HepG2 (cell line): ENCODE measurements around the gene TSGA10IP. TPM values are rescaled to one million over a fixed set of nuclear protein-coding genes. Genes with fewer than 3 reads are reported as not detected.

Source experiments
- ATAC-seq: fragments of 200-7000 bp; cut with Tn5 transposase; 3 replicates; pipeline ENCODE4 v1.9.1; 2020; ENCODE audit warnings: mild to moderate bottlenecking, moderate library complexity
- BruUV-seq: library from RNA; stranded (reverse); fragments of 400-500 nt; replicated peaks from 2 replicates; lab custom pipeline; 2021; lab: Mats Ljungman, UMichigan
- CTCF ChIA-PET: fragments of 300-600 bp; formaldehyde crosslinking; extraction: SDS; loops from one replicate; lab custom pipeline; 2021; ENCODE audit warnings: low total read pairs, inconsistent platforms, low intra/inter-chr PET ratio; lab: Yijun Ruan, JAX
- POLR2A ChIA-PET: fragments of 350-600 bp; sonication (Branson Sonifier 250); formaldehyde crosslinking; loops from one replicate; lab custom pipeline; 2020; ENCODE audit warnings: antibody characterized with exemption, inconsistent platforms; lab: Yijun Ruan, JAX
- DNase-seq: peaks from one replicate; pipeline ENCODE4 v3.0.0-alpha.2; 2015; ENCODE audit warnings: low spot score
- FAIRE-seq: peaks from 3 replicates; lab custom pipeline; 2011; peaks lifted over from hg19 to GRCh38; lab: Jason Lieb, UNC
- H2AFZ ChIP-seq: one replicate; pipeline ENCODE4 v1.6.1; 2011; ENCODE audit warnings: low read length, inconsistent platforms
- H3K27ac ChIP-seq: fragments of 300-600 bp; 3 replicates; pipeline ENCODE4 v1.8.0; 2011; ENCODE audit warnings: mixed run types, mild to moderate bottlenecking, mixed read lengths, low read length, inconsistent platforms; ENCODE audit not compliant: insufficient read depth; ENCODE audit errors: extremely low read length
- H3K27me3 ChIP-seq, 2 experiments: fragments of 200-600 bp in 1 of 2; 2 replicates in 1 of 2; 3 replicates in 1 of 2; pipeline versions ENCODE4 v1.6.0 to v1.8.0; 2011; ENCODE audit warnings: low read length in 2 of 2, mild to moderate bottlenecking in 2 of 2, moderate library complexity in 2 of 2, inconsistent platforms in 1 of 2; ENCODE audit not compliant: insufficient read depth in 2 of 2, control insufficient read depth in 1 of 2
- H3K36me3 ChIP-seq, 2 experiments: fragments of 200-600 bp in 1 of 2; replicated peaks in 1 of 2; 2 replicates in 1 of 2; 3 replicates in 1 of 2; pipeline versions ENCODE4 v1.5.1 to v1.8.0; 2011; ENCODE audit warnings: low read length in 2 of 2, inconsistent platforms in 1 of 2; ENCODE audit not compliant: insufficient read depth in 2 of 2, control insufficient read depth in 1 of 2
- H3K4me1 ChIP-seq: 2 replicates; pipeline ENCODE4 v1.5.1; 2012; ENCODE audit warnings: low read length, inconsistent platforms; ENCODE audit not compliant: insufficient read depth
- H3K4me2 ChIP-seq: 2 replicates; pipeline ENCODE4 v1.6.0; 2011; ENCODE audit warnings: low read depth, low read length, inconsistent platforms
- H3K4me3 ChIP-seq, 3 experiments: fragments of 200-600 bp in 1 of 3; sonication (generic), shearing (Covaris generic) in 1 of 3; replicated peaks in 1 of 3; 2 replicates each; pipeline ENCODE4 v1.5.1; 2011 to 2016; ENCODE audit warnings: low read length in 3 of 3, inconsistent platforms in 2 of 3, low read depth in 2 of 3, mild to moderate bottlenecking in 2 of 3, control low read depth in 1 of 3, mixed read lengths in 1 of 3; ENCODE audit not compliant: insufficient read depth in 1 of 3
- H3K79me2 ChIP-seq: one replicate; pipeline ENCODE4 v1.6.1; 2011; ENCODE audit warnings: low read length, inconsistent platforms; ENCODE audit not compliant: insufficient read depth
- H3K9ac ChIP-seq: 2 replicates; pipeline ENCODE4 v1.6.0; 2011; ENCODE audit warnings: mild to moderate bottlenecking, low read depth, low read length, inconsistent platforms; ENCODE audit not compliant: insufficient read depth
- H3K9me3 ChIP-seq: 2 replicates; pipeline ENCODE4 v1.5.1; 2012; ENCODE audit warnings: mild to moderate bottlenecking, low read length
- H4K20me1 ChIP-seq: 2 replicates; pipeline ENCODE4 v1.6.0; 2011; ENCODE audit warnings: inconsistent platforms, mild to moderate bottlenecking, low read length, moderate library complexity; ENCODE audit not compliant: insufficient read depth
- AGO2 ChIP-seq: fragments of 200-400 bp; formaldehyde crosslinking; optimal IDR thresholded peaks from 2 replicates; pipeline ENCODE3; 2017; ENCODE audit warnings: mild to moderate bottlenecking, low read depth, low read length, moderate library complexity
- ATF6 ChIP-seq: sonication (generic); formaldehyde crosslinking; conservative IDR thresholded peaks from 2 replicates; pipeline ENCODE4 v1.4.0; 2020; ENCODE audit warnings: missing genetic modification reagents
- CC2D1A ChIP-seq: sonication (generic); formaldehyde crosslinking; IDR thresholded peaks from 2 replicates; pipeline ENCODE4 v1.8.1; 2023; ENCODE audit warnings: mild to moderate bottlenecking, missing genetic modification reagents
- DNMT3B ChIP-seq: conservative IDR thresholded peaks from 2 replicates; pipeline ENCODE4 v1.6.1; 2016; ENCODE audit warnings: missing biosample characterization, control low read depth
- E2F5 ChIP-seq: sonication (generic); formaldehyde crosslinking; conservative IDR thresholded peaks from 2 replicates; pipeline ENCODE4 v1.4.0; 2020; ENCODE audit warnings: missing genetic modification reagents
- GATAD2A ChIP-seq: IDR thresholded peaks from 2 replicates; pipeline ENCODE4 v1.6.1; 2016
- GTF3A ChIP-seq: sonication (generic); formaldehyde crosslinking; conservative IDR thresholded peaks from 2 replicates; pipeline ENCODE4 v1.4.0; 2020; ENCODE audit warnings: mild to moderate bottlenecking, missing genetic modification reagents
- JUNB ChIP-seq: sonication (generic); formaldehyde crosslinking; IDR thresholded peaks from 2 replicates; pipeline ENCODE4 v1.8.0; 2022; ENCODE audit warnings: missing genetic modification reagents, mild to moderate bottlenecking, borderline replicate concordance
- NFIB ChIP-seq: sonication (generic); formaldehyde crosslinking; IDR thresholded peaks from 2 replicates; pipeline ENCODE4 v1.9.0; 2021; ENCODE audit warnings: missing genetic modification reagents, mild to moderate bottlenecking, borderline replicate concordance
- NFKB2 ChIP-seq: sonication (generic); formaldehyde crosslinking; IDR thresholded peaks from 2 replicates; pipeline ENCODE4 v1.4.0; 2020; ENCODE audit warnings: missing genetic modification reagents, borderline replicate concordance
- NR2C2 ChIP-seq: sonication (generic); formaldehyde crosslinking; IDR thresholded peaks from 2 replicates; pipeline ENCODE4 v1.4.0; 2020; ENCODE audit warnings: missing genetic modification reagents, mild to moderate bottlenecking, moderate library complexity, borderline replicate concordance
- ZBTB42 ChIP-seq: sonication (generic); formaldehyde crosslinking; IDR thresholded peaks from 2 replicates; pipeline ENCODE4 v1.5.0; 2020; ENCODE audit warnings: mild to moderate bottlenecking, missing genetic modification reagents
- ZNF343 ChIP-seq: sonication (generic); formaldehyde crosslinking; IDR thresholded peaks from 2 replicates; pipeline ENCODE4 v1.4.0; 2020; ENCODE audit warnings: mild to moderate bottlenecking, missing genetic modification reagents
- ZNF446 ChIP-seq: sonication (generic); formaldehyde crosslinking; IDR thresholded peaks from 2 replicates; pipeline ENCODE4 v1.5.0; 2020; ENCODE audit warnings: mild to moderate bottlenecking, missing genetic modification reagents
- WGBS: methylation state at CpG from one replicate; pipeline ENCODE4 v1.1.6; 2017; ENCODE audit warnings: low lambda C conversion rate; 5-methylcytosine and 5-hydroxymethylcytosine counted together
- in situ Hi-C: cut with HindIII; loops from 2 replicates; pipeline ENCODE4 v1.10.0; 2017; ENCODE audit warnings: low pct_unique_long_range_greater_than_20kb; ENCODE audit not compliant: extremely low pct_ligation_motif_present
- intact Hi-C: fragments of 100-400 bp; cut with micrococcal nuclease; formaldehyde crosslinking; loops from one replicate; pipeline ENCODE4 v1.10.0; 2022; ENCODE audit not compliant: unreplicated experiment
- polyA plus RNA-seq, 8 experiments: library from polyadenylated mRNA; depleted of rRNA in 3 of 8; stranded (reverse) in 7 of 8; unstranded in 1 of 8; fragments of >200 nt; fragmentation: Illumina TruSeq in 4 of 8; extraction: Trizol in 4 of 8; gene quantifications; 2 replicates each; pipeline versions ENCODE4 v1.2.1 to v1.2.3, GENCODE V29; 2011 to 2016; ENCODE audit warnings: low read depth in 4 of 8, missing spikeins in 1 of 8, mixed read lengths in 1 of 8; ENCODE audit not compliant: insufficient read depth in 1 of 8
- total RNA-seq, 5 experiments: library from RNA; depleted of rRNA; stranded (reverse); fragments of >200 nt; fragmentation: Illumina TruSeq; extraction: Trizol; gene quantifications; 2 replicates each; pipeline ENCODE4 v1.2.3, GENCODE V29; 2016; ENCODE audit warnings: low read depth in 1 of 5
- TF ChIP-seq, protein P1 (sequence below): sonication (generic); formaldehyde crosslinking; IDR thresholded peaks from 2 replicates; pipeline ENCODE4 v1.5.0; 2020; ENCODE audit warnings: missing genetic modification reagents
- TF ChIP-seq, protein P2 (sequence below): sonication (generic); formaldehyde crosslinking; IDR thresholded peaks from 2 replicates; pipeline ENCODE4; 2020; ENCODE audit warnings: missing genetic modification reagents, mild to moderate bottlenecking, borderline replicate concordance

The TSGA10IP gene
- total and polyA plus RNA-seq, 2 of the 13 experiments (the other 11 are each of a cell fraction or from before 2014, with no cell fraction given), result not detected

DNA sequence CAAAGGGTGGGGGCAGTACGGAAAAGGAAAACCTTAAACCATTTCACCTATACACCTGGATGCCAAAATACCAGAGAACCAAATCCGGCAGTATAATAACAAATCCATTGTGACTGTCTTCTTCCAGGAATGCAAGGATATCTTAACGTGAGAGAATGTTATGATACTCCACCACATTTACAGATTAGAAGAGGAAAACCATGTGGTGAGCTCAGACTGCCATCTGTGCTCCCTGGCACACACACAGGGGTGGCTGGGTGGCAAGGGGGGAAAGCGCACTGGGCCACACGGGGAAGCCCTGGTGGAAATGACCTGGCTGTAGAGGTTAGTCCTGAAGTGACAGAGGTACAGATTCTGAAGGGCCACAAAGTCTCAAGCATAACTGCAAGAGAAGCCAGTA lies 46.8 kb downstream of the TSGA10IP start:
- Histone ChIP-seq H2AFZ (no peak overlapping the region), H3K36me3 (no peaks in the 10 kb centered on the region), H3K4me2 (no peak overlapping the region), H3K27ac (no peak overlapping the region), H3K79me2 (no peaks in the 10 kb centered on the region), H3K4me3 (no peak overlapping the region), H3K9ac (no peak overlapping the region), H3K27me3 (no peaks in the 10 kb centered on the region), H4K20me1 (no peaks in the 10 kb centered on the region), H3K9me3 (no peaks in the 10 kb centered on the region), H3K4me1 (no peaks in the 10 kb centered on the region)
- FAIRE-seq (no peak), ATAC-seq (no peak), DNase-seq (no peak)
- ChIA-PET CTCF (no interaction called here), POLR2A (interaction anchor here (1.0 to 1.1 kb wide), 2 partner anchors 132 to 280 kb away, joined by 3 read pairs; partner anchors contain the start of gene KAT5)
- 81% methylated on average over 5 of the region's 5 CpGs for WGBS
- in situ Hi-C loops, result no loop called here
- no TSS peak for BruUV-seq
- TF ChIP-seq, protein P1, sequence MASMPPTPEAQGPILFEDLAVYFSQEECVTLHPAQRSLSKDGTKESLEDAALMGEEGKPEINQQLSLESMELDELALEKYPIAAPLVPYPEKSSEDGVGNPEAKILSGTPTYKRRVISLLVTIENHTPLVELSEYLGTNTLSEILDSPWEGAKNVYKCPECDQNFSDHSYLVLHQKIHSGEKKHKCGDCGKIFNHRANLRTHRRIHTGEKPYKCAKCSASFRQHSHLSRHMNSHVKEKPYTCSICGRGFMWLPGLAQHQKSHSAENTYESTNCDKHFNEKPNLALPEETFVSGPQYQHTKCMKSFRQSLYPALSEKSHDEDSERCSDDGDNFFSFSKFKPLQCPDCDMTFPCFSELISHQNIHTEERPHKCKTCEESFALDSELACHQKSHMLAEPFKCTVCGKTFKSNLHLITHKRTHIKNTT, result no peak
- no peak for TF ChIP-seq CC2D1A
- no peak for TF ChIP-seq ZNF446 (CRISPR knock-in tag)
- no peak for TF ChIP-seq ZNF343 (CRISPR knock-in tag)
- no peak for TF ChIP-seq GATAD2A (CRISPR knock-in tag)
- no peak for TF ChIP-seq DNMT3B (CRISPR knock-in tag)
- TF ChIP-seq ZBTB42, result no peak
- TF ChIP-seq AGO2, result no peak
- no peak for TF ChIP-seq NFIB (CRISPR knock-in tag)
- TF ChIP-seq E2F5 (CRISPR knock-in tag), result no peak
- TF ChIP-seq, protein P2, sequence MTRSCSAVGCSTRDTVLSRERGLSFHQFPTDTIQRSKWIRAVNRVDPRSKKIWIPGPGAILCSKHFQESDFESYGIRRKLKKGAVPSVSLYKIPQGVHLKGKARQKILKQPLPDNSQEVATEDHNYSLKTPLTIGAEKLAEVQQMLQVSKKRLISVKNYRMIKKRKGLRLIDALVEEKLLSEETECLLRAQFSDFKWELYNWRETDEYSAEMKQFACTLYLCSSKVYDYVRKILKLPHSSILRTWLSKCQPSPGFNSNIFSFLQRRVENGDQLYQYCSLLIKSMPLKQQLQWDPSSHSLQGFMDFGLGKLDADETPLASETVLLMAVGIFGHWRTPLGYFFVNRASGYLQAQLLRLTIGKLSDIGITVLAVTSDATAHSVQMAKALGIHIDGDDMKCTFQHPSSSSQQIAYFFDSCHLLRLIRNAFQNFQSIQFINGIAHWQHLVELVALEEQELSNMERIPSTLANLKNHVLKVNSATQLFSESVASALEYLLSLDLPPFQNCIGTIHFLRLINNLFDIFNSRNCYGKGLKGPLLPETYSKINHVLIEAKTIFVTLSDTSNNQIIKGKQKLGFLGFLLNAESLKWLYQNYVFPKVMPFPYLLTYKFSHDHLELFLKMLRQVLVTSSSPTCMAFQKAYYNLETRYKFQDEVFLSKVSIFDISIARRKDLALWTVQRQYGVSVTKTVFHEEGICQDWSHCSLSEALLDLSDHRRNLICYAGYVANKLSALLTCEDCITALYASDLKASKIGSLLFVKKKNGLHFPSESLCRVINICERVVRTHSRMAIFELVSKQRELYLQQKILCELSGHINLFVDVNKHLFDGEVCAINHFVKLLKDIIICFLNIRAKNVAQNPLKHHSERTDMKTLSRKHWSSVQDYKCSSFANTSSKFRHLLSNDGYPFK (CRISPR knock-in tag), result no peak
- no peak for TF ChIP-seq NR2C2 (CRISPR knock-in tag)
- no peak for TF ChIP-seq JUNB (CRISPR knock-in tag)
- no peak for TF ChIP-seq NFKB2 (CRISPR knock-in tag)
- no peak for TF ChIP-seq GTF3A (CRISPR knock-in tag)
- no peak for TF ChIP-seq ATF6 (CRISPR knock-in tag)
- intact Hi-C loops, result no loop called here
